Fibroblast of skin of back (primary cell): Measurements from ENCODE around the gene INPP5K.
"Not testable (repeated sequence)": the region's sequence is repeated elsewhere in the genome, so short reads cannot be mapped to it uniquely, and the experiment has no call there.

Experiments used
- DNase-seq: peaks from one replicate; pipeline ENCODE4 v3.0.0-alpha.2; 2013

INPP5K gene

DNA sequence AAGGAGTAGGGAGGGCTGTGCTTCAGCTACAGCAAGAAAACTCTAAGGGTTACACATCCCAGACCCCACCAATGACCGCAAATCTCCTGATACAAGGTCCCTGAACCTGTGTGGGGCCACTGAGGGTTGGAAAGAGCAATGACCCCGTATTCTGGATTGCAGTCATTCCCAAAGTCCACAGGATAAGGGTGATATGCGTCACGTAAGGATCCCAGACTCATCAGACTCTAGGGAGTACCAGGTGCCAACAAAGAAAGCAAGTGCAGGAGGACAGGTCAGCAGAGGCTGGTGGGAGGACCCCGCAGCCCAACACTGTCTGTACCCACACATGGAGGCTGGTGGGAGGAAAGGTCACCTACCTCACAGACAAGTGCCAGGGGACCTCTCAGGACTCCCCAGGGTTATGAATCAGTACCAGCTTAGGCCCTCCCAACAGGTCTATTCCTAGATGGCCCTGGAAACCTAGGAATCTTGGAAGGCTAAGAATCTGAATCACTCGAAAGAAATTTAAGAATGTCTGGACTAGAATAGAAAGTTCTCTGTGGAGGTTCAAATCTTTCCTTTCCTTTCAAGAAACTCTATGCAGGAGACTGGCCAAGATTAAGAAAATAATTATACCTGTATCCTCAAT is 30.0 kb upstream of the INPP5K start:
- DNase-seq, result peak; percentile 21

GRCh38 chr17:1545618-1546017 is 29.2 kb upstream of the INPP5K start:
- DNase-seq, result no peak

- no peak for DNase-seq
These were observed 25.9 kb upstream of the INPP5K start for GRCh38 chr17:1542316-1542715.

DNA sequence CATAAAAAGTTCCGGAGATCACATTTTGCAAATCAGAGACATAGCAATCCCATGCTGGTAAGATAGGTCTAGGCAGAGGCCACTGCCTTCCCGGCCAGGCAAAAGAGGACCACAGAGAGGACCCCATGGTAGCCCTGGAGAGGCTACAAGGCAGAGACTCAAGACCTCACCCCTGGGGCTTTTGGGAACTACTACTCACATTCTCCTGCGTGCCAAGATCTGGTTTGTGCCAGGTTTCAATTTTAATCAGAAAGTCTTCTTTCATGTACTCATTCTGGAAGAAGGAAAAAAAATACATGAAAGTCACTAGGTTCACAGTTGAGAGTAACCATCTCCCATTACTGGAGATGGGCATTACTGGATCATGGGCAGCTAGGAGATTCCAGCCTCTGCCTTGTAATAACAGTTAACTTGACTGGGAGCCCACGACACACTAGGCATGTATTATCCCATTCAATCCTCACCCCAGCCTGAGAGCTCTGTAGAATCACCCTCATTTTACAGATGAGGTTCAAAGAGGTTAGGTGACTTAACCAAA is 25.0 kb upstream of the INPP5K start:
- DNase-seq, result no peak

DNA sequence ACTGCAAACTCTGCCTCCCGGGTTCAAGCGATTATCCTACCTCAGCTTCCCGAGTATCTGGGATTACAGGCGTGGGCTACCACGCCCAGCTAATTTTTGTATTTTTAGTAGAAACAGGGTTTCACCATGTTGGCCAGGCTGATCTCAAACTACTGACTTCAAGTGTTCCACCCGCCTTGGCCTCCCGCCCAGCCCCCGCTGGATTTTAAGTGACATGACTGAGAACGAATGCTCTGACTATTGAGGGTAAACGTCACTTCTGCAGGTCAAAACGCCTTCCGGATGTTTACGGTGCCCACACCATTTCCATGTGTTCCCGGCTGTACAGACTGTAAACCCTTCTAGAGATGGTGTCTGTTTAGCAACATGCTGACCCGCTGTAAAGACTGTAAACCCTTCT is 23.4 kb upstream of the INPP5K start:
- no peak for DNase-seq

DNA sequence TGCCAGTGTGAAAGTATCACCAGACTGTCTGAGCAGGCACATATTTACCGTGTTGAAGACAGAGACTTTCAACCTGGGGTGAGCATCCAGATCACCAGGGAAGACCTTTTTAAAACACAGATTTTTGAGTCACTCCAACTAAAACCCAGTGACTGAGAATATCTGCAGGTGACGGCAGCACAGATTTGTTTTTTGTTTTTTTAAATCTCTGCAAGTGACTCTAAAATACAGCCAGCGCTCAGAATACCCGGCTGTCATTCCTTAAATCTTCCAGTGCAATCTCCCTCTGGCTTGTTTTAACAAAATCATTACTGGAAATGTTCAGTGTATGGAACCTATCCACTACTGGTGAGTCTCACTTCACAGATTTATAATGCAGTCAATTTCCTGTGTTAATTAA is 19.3 kb upstream of the INPP5K start:
- DNase-seq, result no peak

GRCh38 chr17:1533661-1534325 is 17.4 kb upstream of the INPP5K start:
- no peak for DNase-seq

DNA sequence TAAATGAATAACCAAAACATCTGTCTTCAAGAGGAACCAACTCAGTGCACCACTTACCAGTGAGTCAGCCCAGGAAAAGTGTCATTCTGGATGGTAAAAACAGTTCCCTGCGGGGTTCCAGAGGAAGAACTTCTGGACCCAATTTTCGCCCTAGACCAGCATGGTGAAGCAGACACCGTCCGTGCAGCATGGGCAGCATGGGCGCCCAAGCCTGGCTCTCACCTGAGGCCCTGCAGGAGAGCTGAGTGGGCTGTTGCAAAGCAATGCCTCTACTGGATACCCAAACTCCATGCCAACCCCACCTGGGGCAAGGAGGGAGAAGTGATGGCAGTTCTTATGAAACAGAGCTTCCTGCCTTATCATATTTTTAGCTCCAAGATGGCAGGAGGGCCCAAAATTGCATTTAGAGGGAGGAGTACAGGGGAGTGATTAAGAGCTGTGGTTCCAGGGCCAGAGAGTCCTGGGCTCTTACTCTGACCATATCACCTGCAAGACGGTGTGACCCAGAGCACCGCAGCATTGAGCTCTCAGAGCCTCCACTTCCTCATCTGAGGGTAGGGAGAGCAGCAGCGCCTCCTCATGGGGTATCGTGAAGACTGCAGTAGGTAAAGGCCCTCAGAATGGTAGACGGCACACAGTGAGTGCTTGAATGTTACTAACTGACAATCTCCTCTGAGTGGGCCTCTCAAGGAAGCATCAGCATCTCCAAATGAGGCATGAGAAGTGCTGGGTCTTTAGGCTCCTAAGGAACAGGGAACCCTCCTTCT is 16.6 kb upstream of the INPP5K start:
- peak; percentile 11 for DNase-seq

- DNase-seq, result no peak
These were observed 13.5 kb upstream of the INPP5K start for GRCh38 chr17:1529863-1530262.

- DNase-seq, result not testable (repeated sequence)
These were observed 10.5 kb upstream of the INPP5K start for GRCh38 chr17:1526876-1527275.

GRCh38 chr17:1522626-1523025 is 6.2 kb upstream of the INPP5K start:
- DNase-seq, result no peak

- DNase-seq, result no peak
These were observed 4.8 kb upstream of the INPP5K start for GRCh38 chr17:1521086-1521640.

GRCh38 chr17:1519678-1520077 is 3.3 kb upstream of the INPP5K start:
- no peak for DNase-seq

GRCh38 chr17:1518410-1518809 is 2.0 kb upstream of the INPP5K start:
- no peak for DNase-seq

DNA sequence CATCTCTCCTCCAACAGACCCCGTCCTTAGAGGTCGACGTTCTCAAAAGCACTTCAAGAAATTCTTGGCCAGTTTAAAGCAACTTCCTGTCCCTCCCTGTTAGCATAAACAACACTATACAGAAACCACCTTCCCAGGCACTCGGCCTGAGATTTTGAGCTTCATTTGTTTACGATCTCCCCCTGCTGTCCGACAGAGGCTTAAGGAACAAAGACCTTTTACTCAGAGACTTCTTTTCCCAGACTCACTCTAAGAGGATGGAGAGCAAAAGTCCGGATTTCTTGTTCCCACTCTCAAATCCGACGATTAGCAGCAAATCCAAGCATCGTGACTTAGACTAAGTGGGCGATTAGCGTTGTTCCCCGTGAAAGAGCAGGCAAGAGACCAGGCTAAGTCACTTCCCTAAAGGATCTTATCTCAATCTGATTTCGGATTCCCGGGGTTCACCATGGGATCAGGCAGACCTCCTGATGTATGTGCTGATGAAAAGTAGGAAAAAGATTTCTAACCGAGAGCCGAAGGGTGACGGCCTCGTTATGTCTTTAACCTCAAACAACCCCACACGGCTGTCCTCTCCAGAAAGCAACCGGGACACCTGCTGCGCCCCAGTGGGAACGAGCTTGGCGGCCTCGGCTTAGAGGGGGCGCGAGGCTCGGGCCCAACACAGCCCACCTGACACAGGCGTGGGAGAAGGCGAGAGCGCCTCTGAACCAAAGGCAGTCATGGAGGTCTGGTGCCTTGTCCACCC is 598 bp downstream of the INPP5K start:
- DNase-seq, result peak; percentile 83

- DNase-seq, result no peak
These were observed 4.1 kb downstream of the INPP5K start for GRCh38 chr17:1512351-1512750.

GRCh38 chr17:1511756-1512321 is 4.6 kb downstream of the INPP5K start:
- peak; percentile 43 for DNase-seq

DNA sequence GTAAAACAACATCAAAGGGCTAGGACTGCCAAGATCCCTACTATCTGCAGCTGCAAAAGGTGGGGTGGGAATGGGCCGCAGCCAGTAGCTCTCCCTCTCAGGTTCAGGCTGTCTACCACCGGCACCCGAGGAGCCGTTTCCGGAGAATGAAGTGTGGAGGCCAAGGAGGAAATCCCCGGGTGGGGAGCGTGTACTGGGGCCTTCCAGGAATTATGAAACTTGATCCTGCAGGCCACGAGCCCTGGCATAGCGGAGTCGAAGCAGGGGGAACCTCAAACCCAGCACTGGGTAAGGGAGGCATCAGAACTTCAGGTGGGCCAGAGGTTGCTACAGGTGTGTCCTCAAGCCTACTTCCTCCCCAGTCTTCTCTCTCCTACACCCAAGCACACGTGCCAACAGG is 5.1 kb downstream of the INPP5K start:
- DNase-seq, result no peak

DNA sequence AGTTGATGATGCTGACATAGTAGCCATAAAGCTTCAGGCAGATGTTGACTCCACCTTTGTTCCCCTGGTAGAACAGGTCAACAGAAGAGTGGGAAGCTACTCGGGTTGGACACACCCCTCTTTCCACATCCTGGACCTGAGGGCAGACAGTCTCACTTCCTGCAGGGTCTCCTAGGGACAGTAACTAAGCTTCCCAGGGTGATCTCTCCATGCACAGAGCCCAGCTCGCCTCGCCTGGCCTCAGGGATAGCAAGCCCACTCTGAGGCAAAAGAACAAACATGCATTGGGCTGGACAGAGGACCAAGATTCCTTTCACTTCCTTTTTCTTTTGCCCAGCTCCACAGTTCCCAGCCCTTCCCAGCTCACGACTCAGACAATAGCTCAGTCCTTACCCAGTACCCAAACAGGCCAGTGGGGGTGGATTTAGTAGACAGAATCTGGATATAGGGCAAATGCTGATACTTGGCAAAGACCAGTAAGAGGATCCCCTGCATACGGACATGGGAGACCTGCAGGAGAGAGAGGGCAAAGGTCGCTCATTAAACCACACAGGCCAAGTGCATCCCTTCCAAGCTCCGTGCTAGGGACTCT is 7.0 kb downstream of the INPP5K start:
- DNase-seq, result no peak

GRCh38 chr17:1508709-1509108 is 7.7 kb downstream of the INPP5K start:
- not testable (repeated sequence) for DNase-seq

- no peak for DNase-seq
These were observed 9.7 kb downstream of the INPP5K start for GRCh38 chr17:1506649-1507267.
